Measurements from ENCODE around the gene PRMT5. TPM values are rescaled to one million over a fixed set of nuclear protein-coding genes. Genes with fewer than 3 reads are reported as not detected.

PRMT5 gene
- total RNA-seq, 1 donor from 2014 or later, result 44.6 TPM

DNA sequence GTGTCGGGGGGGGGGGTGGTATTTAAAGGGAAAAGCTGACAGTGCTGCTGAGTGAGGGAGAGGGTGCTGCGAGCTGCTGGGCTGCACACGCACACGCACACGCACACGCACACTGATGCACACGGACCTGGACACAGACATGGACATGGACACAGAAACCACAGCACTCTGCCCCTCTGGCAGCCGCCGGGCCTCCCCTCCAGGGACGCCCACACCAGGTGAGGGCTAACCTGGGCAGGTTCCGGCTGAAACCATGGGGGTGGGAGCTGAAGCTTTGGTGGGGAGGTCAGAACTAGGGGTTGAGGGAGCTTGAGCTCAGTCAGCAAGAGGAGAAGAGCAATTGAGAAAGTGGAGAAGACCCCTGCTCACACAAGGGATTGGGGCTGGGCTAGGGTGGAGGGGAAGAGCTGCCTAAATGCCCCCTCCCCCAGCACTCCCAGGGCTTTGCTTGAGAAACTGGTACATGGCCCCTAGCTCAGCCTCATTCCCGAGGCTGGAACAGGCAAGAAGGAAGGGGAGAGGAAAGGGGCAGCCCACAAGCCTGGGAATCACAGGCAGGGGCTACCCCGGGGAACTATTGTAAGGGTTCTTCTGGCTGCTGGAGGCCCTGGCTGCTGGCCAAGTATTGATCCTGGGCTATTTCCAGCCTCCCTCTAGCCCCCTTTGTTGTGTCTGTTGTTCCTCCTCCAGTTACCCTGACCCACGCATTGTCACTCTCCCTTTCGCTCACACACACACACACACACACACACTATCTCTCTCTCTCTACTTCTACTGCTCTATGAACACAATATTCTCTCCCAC, 45.8 kb downstream of the PRMT5 start, which contains the start of gene REM2:
Gene REM2, plus strand, starts transcription at position 50 of the 804 bp plus-strand sequence. Its CDS starts 66 bp downstream, at position 116.
- intact Hi-C loops (cut with DNase I), result no loop called here
- no peak for DNase-seq (ENCODE audit: low spot score)
- ATAC-seq, result no peak

DNA sequence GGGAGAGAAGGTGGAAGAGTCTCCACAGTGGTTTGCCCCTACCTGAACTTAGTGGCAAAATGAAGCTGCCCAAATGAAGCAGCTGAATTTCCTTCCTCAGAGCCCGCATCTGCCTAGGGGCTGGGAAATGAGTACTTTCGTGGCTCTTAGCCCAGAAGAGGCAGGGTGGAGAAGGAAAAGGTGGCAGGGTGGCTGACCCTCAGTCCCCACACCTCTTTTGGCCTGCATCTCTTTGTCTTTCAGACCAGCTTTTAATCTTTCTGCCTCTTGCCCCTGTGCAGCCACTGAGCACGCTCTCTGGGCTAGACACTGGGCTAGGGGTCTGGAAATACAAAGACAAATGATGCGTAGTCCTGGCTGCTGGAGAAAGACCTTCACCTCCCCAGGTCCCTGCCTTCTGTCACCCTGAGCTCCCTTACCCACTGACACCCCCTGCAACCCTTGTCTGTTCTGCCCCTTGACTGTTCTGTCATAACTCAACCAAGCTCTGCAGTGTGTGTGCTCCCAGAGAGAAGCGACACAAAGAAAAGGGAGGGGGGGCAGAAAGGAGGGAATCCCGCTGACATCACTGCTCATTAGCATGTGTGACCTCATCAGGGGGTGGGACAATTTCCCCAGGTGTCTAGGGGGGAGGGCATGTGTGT, 46.5 kb downstream of the PRMT5 start:
- DNase-seq (ENCODE audit: low spot score) (no peak), ATAC-seq (no peak)
- intact Hi-C loops (cut with DNase I), result no loop called here

DNA sequence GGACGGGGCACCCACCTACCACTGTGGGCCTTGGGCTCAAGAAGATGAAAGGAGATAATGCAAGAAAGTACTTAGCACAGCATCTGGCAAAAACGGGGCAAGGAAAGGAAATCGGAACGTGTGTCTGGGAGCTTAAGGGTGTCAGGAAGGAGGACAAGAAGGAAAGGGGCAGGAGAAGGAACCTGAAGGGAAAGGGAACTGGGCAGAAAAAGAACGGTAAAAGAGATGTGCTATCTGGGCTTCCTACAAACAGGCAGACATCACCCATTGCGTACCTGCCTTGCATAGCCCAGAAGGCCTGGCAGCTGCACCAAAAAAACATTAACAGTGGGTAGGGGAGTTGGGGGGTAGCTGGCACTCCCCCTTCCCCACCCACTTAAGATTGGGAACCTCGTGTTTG, 47.1 kb downstream of the PRMT5 start:
- ATAC-seq, result no peak
- no peak for DNase-seq (ENCODE audit: low spot score)
- intact Hi-C loops (cut with DNase I), result no loop called here

DNA sequence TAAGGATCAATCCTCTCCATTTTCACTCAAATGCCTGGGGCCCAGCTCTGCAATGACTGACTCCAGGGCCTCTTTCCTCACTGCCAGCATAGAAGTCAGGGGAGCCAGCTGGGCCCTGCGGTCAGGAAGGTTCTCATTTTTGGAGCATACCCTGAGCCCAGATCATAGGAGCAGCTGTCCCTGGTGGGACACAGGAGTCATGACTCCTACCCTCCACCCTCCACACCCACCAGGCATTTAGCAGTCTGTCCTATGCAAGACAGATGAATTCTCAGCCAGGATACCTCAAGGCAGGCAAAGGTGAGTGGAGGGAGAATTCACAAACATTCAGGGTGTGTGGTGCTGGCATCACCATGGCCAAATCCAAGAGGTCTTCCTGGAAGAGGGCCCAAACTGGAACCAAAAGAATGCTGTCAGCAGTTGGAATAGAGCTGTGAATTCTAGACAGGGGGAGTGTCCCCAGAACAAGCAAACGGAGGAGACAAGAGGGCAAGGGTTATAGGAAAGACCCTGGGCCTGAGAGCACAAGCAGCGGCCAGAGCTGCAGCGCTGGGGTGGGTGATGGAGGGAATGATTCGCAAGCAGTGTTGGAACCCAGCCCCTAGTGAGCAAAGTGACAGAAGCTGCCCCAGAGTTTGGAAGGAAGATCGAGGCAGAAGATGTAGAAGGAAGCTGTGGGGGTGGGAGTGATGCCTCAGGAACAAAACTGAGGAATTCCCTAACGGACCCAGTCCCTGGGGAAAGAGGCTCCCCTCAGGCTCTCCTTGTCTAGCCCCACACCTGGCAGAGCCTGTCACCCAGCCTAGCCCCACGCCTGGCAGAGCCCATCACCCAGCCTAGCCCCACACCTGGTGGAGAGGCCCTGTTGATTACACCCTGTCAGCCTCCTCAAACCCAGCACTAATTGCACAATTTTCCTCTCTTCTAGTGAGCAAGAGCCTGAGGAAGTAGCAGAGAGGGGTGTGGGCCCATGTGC, 50.6 kb downstream of the PRMT5 start:
- intact Hi-C loops (cut with DNase I), result no loop called here
- DNase-seq (ENCODE audit: low spot score), result no peak
- ATAC-seq, result no peak

DNA sequence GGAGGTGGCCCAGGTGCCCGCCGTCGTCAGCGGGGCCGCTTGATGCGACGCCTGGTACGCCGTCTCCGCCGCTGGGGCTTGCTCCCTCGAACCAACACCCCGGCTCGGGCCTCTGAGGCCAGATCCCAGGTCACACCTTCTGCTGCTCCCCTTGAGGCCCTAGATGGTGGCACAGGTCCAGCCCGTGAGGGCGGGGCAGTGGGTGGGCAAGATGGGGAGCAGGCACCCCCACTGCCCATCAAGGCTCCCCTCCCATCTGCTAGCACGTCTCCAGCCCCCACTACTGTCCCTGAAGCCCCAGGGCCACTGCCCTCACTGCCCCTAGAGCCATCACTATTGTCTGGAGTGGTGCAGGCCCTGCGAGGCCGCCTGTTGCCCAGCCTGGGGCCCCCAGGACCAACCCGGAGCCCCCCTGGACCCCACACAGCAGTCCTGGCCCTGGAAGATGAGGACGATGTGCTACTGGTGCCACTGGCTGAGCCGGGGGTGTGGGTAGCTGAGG, 52.1 kb downstream of the PRMT5 start:
- ATAC-seq (no peak), DNase-seq (ENCODE audit: low spot score) (no peak)
- intact Hi-C loops (cut with DNase I), result no loop called here

DNA sequence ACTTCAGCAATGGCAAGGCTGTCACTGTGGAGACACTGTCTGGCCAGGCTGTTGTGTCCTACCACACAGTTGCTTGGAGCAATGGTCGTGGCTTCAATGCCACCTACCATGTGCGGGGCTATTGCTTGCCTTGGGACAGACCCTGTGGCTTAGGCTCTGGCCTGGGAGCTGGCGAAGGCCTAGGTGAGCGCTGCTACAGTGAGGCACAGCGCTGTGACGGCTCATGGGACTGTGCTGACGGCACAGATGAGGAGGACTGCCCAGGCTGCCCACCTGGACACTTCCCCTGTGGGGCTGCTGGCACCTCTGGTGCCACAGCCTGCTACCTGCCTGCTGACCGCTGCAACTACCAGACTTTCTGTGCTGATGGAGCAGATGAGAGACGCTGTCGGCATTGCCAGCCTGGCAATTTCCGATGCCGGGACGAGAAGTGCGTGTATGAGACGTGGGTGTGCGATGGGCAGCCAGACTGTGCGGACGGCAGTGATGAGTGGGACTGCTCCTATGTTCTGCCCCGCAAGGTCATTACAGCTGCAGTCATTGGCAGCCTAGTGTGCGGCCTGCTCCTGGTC, 53.3 kb downstream of the PRMT5 start:
- intact Hi-C loops (cut with DNase I), result no loop called here
- ATAC-seq (no peak), DNase-seq (ENCODE audit: low spot score) (no peak)

DNA sequence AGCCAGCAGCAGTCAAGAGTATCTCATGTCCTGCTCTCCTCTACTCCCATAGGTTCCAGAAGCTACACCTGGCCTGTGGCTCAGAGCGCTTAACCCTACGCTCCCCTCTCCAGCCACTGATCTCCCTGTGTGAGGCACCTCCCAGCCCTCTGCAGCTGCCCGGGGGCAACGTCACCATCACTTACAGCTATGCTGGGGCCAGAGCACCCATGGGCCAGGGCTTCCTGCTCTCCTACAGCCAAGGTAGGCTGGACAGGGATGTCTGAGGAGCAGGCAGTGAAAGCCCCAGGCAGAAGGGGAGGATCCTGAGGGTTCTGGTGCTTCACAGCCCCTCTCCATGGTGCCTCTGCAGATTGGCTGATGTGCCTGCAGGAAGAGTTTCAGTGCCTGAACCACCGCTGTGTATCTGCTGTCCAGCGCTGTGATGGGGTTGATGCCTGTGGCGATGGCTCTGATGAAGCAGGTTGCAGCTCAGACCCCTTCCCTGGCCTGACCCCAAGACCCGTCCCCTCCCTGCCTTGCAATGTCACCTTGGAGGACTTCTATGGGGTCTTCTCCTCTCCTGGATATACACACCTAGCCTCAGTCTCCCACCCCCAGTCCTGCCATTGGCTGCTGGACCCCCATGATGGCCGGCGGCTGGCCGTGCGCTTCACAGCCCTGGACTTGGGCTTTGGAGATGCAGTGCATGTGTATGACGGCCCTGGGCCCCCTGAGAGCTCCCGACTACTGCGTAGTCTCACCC, 54.0 kb downstream of the PRMT5 start:
- ATAC-seq (no peak), DNase-seq (ENCODE audit: low spot score) (no peak)
- intact Hi-C loops (cut with DNase I), result no loop called here

DNA sequence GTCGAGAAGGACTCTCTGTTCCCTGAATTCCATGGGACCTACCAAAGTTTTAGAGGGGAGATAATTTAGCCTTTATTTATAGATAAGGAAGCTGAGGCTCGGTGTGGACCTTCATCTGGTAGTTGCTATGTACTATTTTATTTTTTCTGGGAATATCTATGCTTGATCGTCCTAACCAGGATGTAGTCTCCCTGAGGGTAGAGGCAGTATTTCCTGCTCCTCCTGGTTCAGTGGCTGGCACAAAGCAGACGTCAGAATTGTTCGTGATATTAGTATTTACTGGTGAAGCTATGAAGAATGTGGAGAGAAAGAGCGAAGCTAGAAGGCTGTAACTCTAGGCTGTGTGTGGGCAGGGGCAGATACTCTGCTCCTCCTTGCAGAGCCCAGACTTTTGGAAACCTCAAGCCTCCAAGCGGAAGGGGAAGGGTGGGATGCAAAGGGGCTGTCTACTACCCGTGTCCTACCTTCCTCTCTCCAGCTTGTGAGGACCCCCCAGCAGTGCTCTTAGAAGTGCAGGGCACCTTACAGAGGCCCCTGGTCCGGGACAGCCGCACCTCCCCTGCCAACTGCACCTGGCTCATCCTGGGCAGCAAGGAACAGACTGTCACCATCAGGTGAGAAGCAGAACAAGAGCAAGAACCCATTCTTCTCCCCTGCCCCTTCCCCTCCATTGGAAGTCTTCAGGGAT, 56.2 kb downstream of the PRMT5 start:
- no peak for DNase-seq (ENCODE audit: low spot score)
- ATAC-seq, result no peak
- intact Hi-C loops (cut with DNase I), result no loop called here

DNA sequence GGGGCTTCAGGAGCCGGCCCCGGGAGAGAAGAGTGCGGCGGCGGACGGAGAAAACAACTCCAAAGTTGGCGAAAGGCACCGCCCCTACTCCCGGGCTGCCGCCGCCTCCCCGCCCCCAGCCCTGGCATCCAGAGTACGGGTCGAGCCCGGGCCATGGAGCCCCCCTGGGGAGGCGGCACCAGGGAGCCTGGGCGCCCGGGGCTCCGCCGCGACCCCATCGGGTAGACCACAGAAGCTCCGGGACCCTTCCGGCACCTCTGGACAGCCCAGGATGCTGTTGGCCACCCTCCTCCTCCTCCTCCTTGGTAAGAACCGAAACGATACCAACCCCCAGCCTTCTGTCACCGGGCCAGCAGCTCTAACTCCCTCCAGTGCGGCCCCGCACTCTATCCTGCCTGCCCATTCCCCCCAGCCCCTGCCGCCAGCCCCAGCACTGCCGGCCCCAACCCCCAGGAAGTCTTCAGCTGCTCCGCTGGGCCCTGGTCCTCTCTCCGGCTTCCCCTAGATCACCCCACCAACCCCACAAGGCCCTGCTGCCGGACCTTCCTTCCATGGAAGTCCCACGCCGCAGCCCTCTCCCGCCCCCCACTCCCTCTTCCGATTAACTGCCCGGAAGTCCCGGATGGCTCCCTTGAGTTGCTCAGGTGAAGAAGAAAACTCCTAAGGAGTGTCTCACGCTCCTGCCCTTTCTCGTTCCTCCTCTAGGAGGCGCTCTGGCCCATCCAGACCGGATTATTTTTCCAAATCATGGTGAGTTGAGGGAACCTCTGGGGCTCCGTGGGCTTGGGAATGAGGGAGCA, 56.9 kb downstream of the PRMT5 start:
- intact Hi-C loops (cut with DNase I), result no loop called here
- ATAC-seq, result peak; percentile 70
- peak; percentile 92 for DNase-seq (ENCODE audit: low spot score)

DNA sequence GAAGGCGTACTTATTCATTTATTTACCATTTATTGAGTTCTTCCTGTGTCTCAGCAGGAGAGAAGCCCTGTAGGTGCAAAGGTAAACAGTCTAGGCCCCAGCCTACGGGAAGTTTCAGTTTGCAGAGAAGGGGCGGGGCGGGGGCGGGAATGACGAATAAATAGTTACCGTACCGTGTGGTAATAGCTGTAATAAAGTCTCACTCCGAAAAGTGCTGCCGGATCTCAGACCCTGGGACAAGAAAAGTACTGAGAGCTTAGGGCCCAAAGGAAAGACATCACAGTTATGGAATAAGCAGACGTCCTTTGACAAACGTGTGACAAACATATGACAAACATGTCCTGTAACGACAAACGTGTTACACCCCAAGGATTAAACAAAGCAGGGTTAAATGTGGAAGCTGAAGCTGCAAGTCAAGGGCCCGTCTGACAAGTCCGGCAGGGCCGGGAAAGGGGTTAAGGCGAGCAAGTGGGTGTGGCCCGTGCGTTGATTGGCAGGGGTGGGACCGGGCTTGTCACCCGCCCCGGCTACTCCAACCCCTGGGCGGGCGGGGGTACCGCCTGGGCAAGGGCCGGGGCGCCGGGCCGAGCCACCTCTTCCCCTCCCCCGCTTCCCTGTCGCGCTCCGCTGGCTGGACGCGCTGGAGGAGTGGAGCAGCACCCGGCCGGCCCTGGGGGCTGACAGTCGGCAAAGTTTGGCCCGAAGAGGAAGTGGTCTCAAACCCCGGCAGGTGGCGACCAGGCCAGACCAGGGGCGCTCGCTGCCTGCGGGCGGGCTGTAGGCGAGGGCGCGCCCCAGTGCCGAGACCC, 57.7 kb downstream of the PRMT5 start, which contains the start of gene LRP10:
Gene LRP10, plus strand, starts transcription at position 517 of the 809 bp plus-strand sequence. CDS start 564 bp downstream, outside the sequence.
- peak; percentile 97 for ATAC-seq
- DNase-seq (ENCODE audit: low spot score), result peak; percentile 95
- intact Hi-C loops (cut with DNase I), result no loop called here

DNA sequence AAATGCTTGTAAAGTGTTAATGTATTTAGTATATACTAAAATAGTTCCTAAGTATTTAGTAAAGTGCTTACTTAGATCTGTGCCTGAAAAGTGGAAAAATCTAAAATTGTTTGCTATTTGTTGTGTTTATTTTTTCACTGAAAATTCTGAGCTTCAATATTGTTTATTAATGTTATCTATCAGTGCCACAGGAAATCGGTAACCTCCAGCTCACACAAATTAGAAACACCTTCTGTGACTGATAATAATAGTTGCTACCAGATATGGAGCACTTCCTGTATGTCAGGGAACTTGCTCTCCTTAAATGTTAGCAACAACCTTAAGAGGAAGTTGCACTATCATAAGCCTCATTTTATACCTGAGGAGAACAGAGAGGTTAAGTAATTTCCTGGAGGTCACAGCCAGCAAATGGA, 58.4 kb downstream of the PRMT5 start:
- ATAC-seq (peak; percentile 5), DNase-seq (ENCODE audit: low spot score) (no peak)
- intact Hi-C loops (cut with DNase I), result no loop called here

Other genes starting within 250 kb of the PRMT5 start
- 62.8 TPM for gene OXA1L, start 162.7 kb downstream of the PRMT5 start, total RNA-seq
- gene SLC7A7, start 113.9 kb downstream of the PRMT5 start, total RNA-seq, result 9.7 TPM
- gene MRPL52, start 99.5 kb downstream of the PRMT5 start, total RNA-seq, result 34.0 TPM
- gene MMP14, start 92.8 kb downstream of the PRMT5 start, total RNA-seq, result 138 TPM
- gene LRP10, start 57.6 kb downstream of the PRMT5 start, total RNA-seq, result 106 TPM
- gene REM2, start 46.2 kb downstream of the PRMT5 start, total RNA-seq, result 0.62 TPM
- gene RBM23, start 10.2 kb downstream of the PRMT5 start, total RNA-seq, result 87.3 TPM
- gene HAUS4, start 27.7 kb upstream of the PRMT5 start, total RNA-seq, result 39.9 TPM
- gene AJUBA, start 53.2 kb upstream of the PRMT5 start, total RNA-seq, result 24.8 TPM
- 8.1 TPM for gene C14orf93, start 80.8 kb upstream of the PRMT5 start, total RNA-seq
- 70.1 TPM for gene PSMB5, start 105.5 kb upstream of the PRMT5 start, total RNA-seq
- gene PSMB11, start 112.8 kb upstream of the PRMT5 start, total RNA-seq, result not detected
- gene CDH24, start 128.1 kb upstream of the PRMT5 start, total RNA-seq, result 6.5 TPM
- gene ACIN1, start 165.8 kb upstream of the PRMT5 start, total RNA-seq, result 166 TPM
- gene C14orf119, start 166.1 kb upstream of the PRMT5 start, total RNA-seq, result 32.2 TPM
- gene CIROP, start 175.6 kb upstream of the PRMT5 start, total RNA-seq, result not detected
- 0.31 TPM for gene CEBPE, start 189.9 kb upstream of the PRMT5 start, total RNA-seq